A549 (cell line): ENCODE results near the gene PRR23A. TPM values are rescaled to one million over a fixed set of nuclear protein-coding genes. Genes with fewer than 3 reads are reported as not detected.

Source experiments
- ATAC-seq, 2 experiments: fragments of 200-7000 bp in 1 of 2; fragments of >200 bp in 1 of 2; cut with Nextera tagmentation in 1 of 2; cut with Tn5 transposase in 1 of 2; 3 replicates each; pipeline versions ENCODE4 v1.8.0 to v1.9.1; 2018 to 2020; ENCODE audit warnings: mild to moderate bottlenecking in 1 of 2, moderate library complexity in 1 of 2
- CTCF ChIA-PET: fragments of 300-600 bp; sonication (Branson Sonifier 250); formaldehyde crosslinking; extraction: SDS; loops from one replicate; lab custom pipeline; 2021; ENCODE audit warnings: antibody characterized with exemption, inconsistent platforms; lab: Yijun Ruan, JAX
- POLR2A ChIA-PET: fragments of 350-600 bp; formaldehyde crosslinking; extraction: SDS; loops from one replicate; lab custom pipeline; 2021; ENCODE audit warnings: antibody characterized with exemption, inconsistent platforms; lab: Yijun Ruan, JAX
- DNase-seq, 2 experiments: peaks; one replicate each; pipeline versions ENCODE4 v3.0.0 to v3.0.0-alpha.2; 2011 to 2016; ENCODE audit warnings: low read depth in 1 of 2, low spot score in 1 of 2
- FAIRE-seq: peaks from 2 replicates; lab custom pipeline; 2011; peaks lifted over from hg19 to GRCh38; lab: Jason Lieb, UNC
- H3K27ac ChIP-seq, 2 experiments: fragments of >200 bp; sonication (Bioruptor Twin); formaldehyde crosslinking; 3 replicates each; pipeline ENCODE4 v1.5.1; 2016 to 2017
- H3K4me1 ChIP-seq: fragments of >200 bp; sonication (Bioruptor Twin); formaldehyde crosslinking; 3 replicates; pipeline ENCODE4 v1.6.1; 2016
- H3K4me2 ChIP-seq: fragments of >200 bp; sonication (Bioruptor Twin); formaldehyde crosslinking; 3 replicates; pipeline ENCODE4 v1.6.1; 2016
- H3K4me3 ChIP-seq: fragments of >200 bp; sonication (Bioruptor Twin); formaldehyde crosslinking; 3 replicates; pipeline ENCODE4 v1.5.1; 2016
- H3K9me3 ChIP-seq: fragments of >200 bp; sonication (Bioruptor Twin); formaldehyde crosslinking; 3 replicates; pipeline ENCODE4 v1.6.1; 2016
- CHD4 ChIP-seq: fragments of 200-600 bp; sonication (generic); IDR thresholded peaks from 2 replicates; pipeline ENCODE4 v1.6.1; 2016; ENCODE audit warnings: antibody characterized with exemption, mild to moderate bottlenecking, borderline replicate concordance
- FOSL2 ChIP-seq, 2 experiments: fragments of 450-650 bp in 1 of 2; fragments of >200 bp in 1 of 2; sonication (Bioruptor Twin) in 1 of 2; formaldehyde crosslinking; IDR thresholded peaks; 2 replicates each; pipeline versions ENCODE4 v1.5.0 to v1.6.1; 2016 to 2020; ENCODE audit warnings: mild to moderate bottlenecking in 1 of 2, moderate library complexity in 1 of 2
- HEYL ChIP-seq: fragments of 250-450 bp; sonication (Bioruptor Pico); IDR thresholded peaks from 2 replicates; pipeline ENCODE4 v1.8.0; 2021; ENCODE audit warnings: mild to moderate bottlenecking, moderate library complexity
- HOXB5 ChIP-seq: fragments of 250-450 bp; sonication (Bioruptor Pico); IDR thresholded peaks from 2 replicates; pipeline ENCODE4 v1.5.0; 2020; ENCODE audit warnings: mild to moderate bottlenecking, moderate library complexity
- POLR2AphosphoS2 ChIP-seq: conservative IDR thresholded peaks from 2 replicates; pipeline ENCODE4 v1.6.1; 2012; ENCODE audit warnings: low read length, improper control_type of control experiment, inconsistent platforms
- ZC3H11A ChIP-seq: fragments of 450-650 bp; IDR thresholded peaks from 2 replicates; pipeline ENCODE4 v1.6.1; 2014; ENCODE audit warnings: antibody characterized with exemption, mild to moderate bottlenecking
- ZFP36 ChIP-seq: fragments of 450-650 bp; IDR thresholded peaks from 2 replicates; pipeline ENCODE4 v1.6.1; 2014; ENCODE audit warnings: borderline replicate concordance; ENCODE audit not compliant: partially characterized antibody
- ZSCAN20 ChIP-seq: fragments of 250-450 bp; sonication (Bioruptor Pico); IDR thresholded peaks from 2 replicates; pipeline ENCODE4 v1.8.0; 2022; ENCODE audit warnings: mild to moderate bottlenecking, moderate library complexity
- WGBS: methylation state at CpG from one replicate; pipeline ENCODE4 v1.1.6; 2017; ENCODE audit errors: missing lambda C conversion rate; 5-methylcytosine and 5-hydroxymethylcytosine counted together
- polyA plus RNA-seq, 4 experiments: library from polyadenylated mRNA; depleted of rRNA in 3 of 4; stranded (reverse); fragments of >200 nt; fragmentation: RNase III in 1 of 4; extraction: RNeasy Plus Mini Kit Qiagen cat#74134 plus additional on column Dnase treatment in 1 of 4; gene quantifications; 2 replicates in 3 of 4; 3 replicates in 1 of 4; pipeline ENCODE4 v1.2.3, GENCODE V29; 2011 to 2017

Gene PRR23A
- polyA plus RNA-seq, 2 of the 4 experiments (the other 2 are of a cell fraction) = not detected

- TF ChIP-seq FOSL2 (IDR thresholded peaks at IDR 0.05) (no peak), FOSL2 (CRISPR knock-in tag; IDR thresholded peaks at IDR 0.05) (no peak), POLR2AphosphoS2 (no peak), ZFP36 (no peak)
Observed at GRCh38 chr3:138962854-138963560, 43.1 kb downstream of the PRR23A start (continued).

GRCh38 chr3:138960417-138960852 lies 45.6 kb downstream of the PRR23A start:
- CTCF ChIA-PET = interaction anchor here (1.0 kb wide), 1 partner anchor 9 kb away, joined by 3 read pairs; no protein-coding TSS in a partner anchor
- ATAC-seq = no peak
- no peak overlapping the region for H3K4me3 ChIP-seq

More at GRCh38 chr3:138960417-138960852, 45.6 kb downstream of the PRR23A start:
- POLR2A ChIA-PET = no interaction called here
- no peak for FAIRE-seq
- no peak overlapping the region for H3K27ac ChIP-seq
- DNase-seq = no peak
- 88% methylated on average over 36 of the region's 36 CpGs for WGBS
- no peak for TF ChIP-seq CHD4
- TF ChIP-seq HOXB5 = no peak
- TF ChIP-seq ZSCAN20 (CRISPR knock-in tag) = no peak
- no peak for TF ChIP-seq HEYL (CRISPR knock-in tag)
- TF ChIP-seq ZC3H11A = no peak
- no peaks in the 10 kb centered on the region for H3K4me1 ChIP-seq
- H3K4me2 ChIP-seq = no peak overlapping the region
- H3K9me3 ChIP-seq = peaks cover 13% of the 10 kb centered on the region; the same call in 2 of the 3 replicates

Other genes starting within 250 kb of the PRR23A start
- gene PIK3CB, start 171.3 kb downstream of the PRR23A start, polyA plus RNA-seq (2011; rRNA removed) = 23.3 TPM in 2 replicates
- gene PIK3CB, start 171.3 kb downstream of the PRR23A start, polyA plus RNA-seq (2017; fragmentation: RNase III; extraction: RNeasy Plus Mini Kit Qiagen cat#74134 plus additional on column Dnase treatment) = 20.7 to 22.0 TPM (median 21.1 TPM) in 3 replicates
- 0.90 and 1.2 TPM in 2 replicates for gene FOXL2, start 59.1 kb downstream of the PRR23A start, polyA plus RNA-seq (2011; rRNA removed)
- 2.7 to 3.6 TPM (median 3.1 TPM) in 3 replicates for gene FOXL2, start 59.1 kb downstream of the PRR23A start, polyA plus RNA-seq (2017; fragmentation: RNase III; extraction: RNeasy Plus Mini Kit Qiagen cat#74134 plus additional on column Dnase treatment)
- gene FOXL2NB, start 59.1 kb downstream of the PRR23A start, polyA plus RNA-seq (2011; rRNA removed) = 2.2 and 2.3 TPM in 2 replicates
- gene FOXL2NB, start 59.1 kb downstream of the PRR23A start, polyA plus RNA-seq (2017; fragmentation: RNase III; extraction: RNeasy Plus Mini Kit Qiagen cat#74134 plus additional on column Dnase treatment) = 2.6 to 3.5 TPM (median 3.2 TPM) in 3 replicates
- not detected in 2 replicates for gene PRR23B, start 14.7 kb upstream of the PRR23A start, polyA plus RNA-seq (2011; rRNA removed)
- not detected in 3 replicates for gene PRR23B, start 14.7 kb upstream of the PRR23A start, polyA plus RNA-seq (2017; fragmentation: RNase III; extraction: RNeasy Plus Mini Kit Qiagen cat#74134 plus additional on column Dnase treatment)
- not detected in 2 replicates for gene PRR23C, start 38.6 kb upstream of the PRR23A start, polyA plus RNA-seq (2011; rRNA removed)
- gene PRR23C, start 38.6 kb upstream of the PRR23A start, polyA plus RNA-seq (2017; fragmentation: RNase III; extraction: RNeasy Plus Mini Kit Qiagen cat#74134 plus additional on column Dnase treatment) = not detected in 3 replicates